LNCAP (cell line): ENCODE measurements around the gene KLF8.

ENCODE experiments used
- TF ChIP-seq, protein P1 (sequence below): fragments of 450-650 bp; IDR thresholded peaks from 2 replicates; pipeline ENCODE4 v1.5.1; 2017; ENCODE audit warnings: mild to moderate bottlenecking

The KLF8 gene

GRCh38 chrX:56310581-56310980 lies 78.4 kb downstream of the KLF8 start:
- TF ChIP-seq, protein P1, sequence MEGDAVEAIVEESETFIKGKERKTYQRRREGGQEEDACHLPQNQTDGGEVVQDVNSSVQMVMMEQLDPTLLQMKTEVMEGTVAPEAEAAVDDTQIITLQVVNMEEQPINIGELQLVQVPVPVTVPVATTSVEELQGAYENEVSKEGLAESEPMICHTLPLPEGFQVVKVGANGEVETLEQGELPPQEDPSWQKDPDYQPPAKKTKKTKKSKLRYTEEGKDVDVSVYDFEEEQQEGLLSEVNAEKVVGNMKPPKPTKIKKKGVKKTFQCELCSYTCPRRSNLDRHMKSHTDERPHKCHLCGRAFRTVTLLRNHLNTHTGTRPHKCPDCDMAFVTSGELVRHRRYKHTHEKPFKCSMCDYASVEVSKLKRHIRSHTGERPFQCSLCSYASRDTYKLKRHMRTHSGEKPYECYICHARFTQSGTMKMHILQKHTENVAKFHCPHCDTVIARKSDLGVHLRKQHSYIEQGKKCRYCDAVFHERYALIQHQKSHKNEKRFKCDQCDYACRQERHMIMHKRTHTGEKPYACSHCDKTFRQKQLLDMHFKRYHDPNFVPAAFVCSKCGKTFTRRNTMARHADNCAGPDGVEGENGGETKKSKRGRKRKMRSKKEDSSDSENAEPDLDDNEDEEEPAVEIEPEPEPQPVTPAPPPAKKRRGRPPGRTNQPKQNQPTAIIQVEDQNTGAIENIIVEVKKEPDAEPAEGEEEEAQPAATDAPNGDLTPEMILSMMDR: no peak

DNA sequence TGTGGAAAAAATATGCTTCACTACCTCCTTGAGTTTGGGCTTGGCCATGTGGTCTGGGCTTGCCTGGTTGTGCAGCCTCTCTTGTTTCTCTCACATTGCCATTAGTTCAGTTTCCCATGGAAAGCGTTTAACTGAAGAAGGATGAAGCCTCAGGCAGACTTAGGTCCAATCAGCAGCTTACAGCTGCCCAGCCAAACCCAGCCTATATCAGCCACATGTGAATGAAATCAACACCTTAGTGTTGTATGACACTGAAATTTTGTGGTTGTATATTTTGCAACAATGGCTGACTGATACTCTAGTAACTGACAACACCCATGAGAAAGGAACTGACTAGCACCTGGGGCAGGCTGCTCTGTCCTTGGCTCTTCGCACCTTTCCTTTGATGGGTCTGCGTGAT lies 81.2 kb downstream of the KLF8 start:
- TF ChIP-seq, protein P1: no peak

- TF ChIP-seq, protein P1: no peak
Observed at GRCh38 chrX:56314334-56314733, 82.2 kb downstream of the KLF8 start.

- TF ChIP-seq, protein P1: no peak
Observed at GRCh38 chrX:56318076-56318475, 85.9 kb downstream of the KLF8 start.

- TF ChIP-seq, protein P1: no peak
Observed at GRCh38 chrX:56319165-56319564, 87.0 kb downstream of the KLF8 start.
